Naive thymus-derived CD4-positive, alpha-beta T cell (primary cell): ENCODE results near the gene PFDN2. TPM values are rescaled to one million over a fixed set of nuclear protein-coding genes. Genes with fewer than 3 reads are reported as not detected.

ENCODE experiments used
- polyA plus RNA-seq, 2 donors: library from polyadenylated mRNA; unstranded; fragments of 300-500 nt; fragmentation: Illumina TruSeq; gene quantifications; one replicate each; pipeline ENCODE4 v1.2.3, GENCODE V29; 2021
- total RNA-seq, 6 experiments: library from RNA in 5 of 6; stranded (reverse) in 5 of 6; gene quantifications; 1 replicate in 5 of 6; 2 replicates in 1 of 6; pipeline ENCODE4 v1.2.3 and lab custom pipeline; 2021 to 2026

PFDN2 gene
- total and polyA plus RNA-seq, 7 experiments from 2014 or later = 32.0 to 84.0 (median 37.1) TPM

Other genes starting within 250 kb of the PFDN2 start
- gene ITLN1, start 232.9 kb downstream of the PFDN2 start, total RNA-seq = under 1 TPM in 1 of 5 experiments, not detected in 4; 0.88 TPM
- not detected for gene ITLN1, start 232.9 kb downstream of the PFDN2 start, polyA plus RNA-seq
- gene ITLN2, start 163.2 kb downstream of the PFDN2 start, total RNA-seq = not detected
- not detected for gene ITLN2, start 163.2 kb downstream of the PFDN2 start, polyA plus RNA-seq
- gene F11R, start 96.9 kb downstream of the PFDN2 start, total RNA-seq = 10 to 100 TPM; 11.3 to 23.7 (median 16.5) TPM
- gene F11R, start 96.9 kb downstream of the PFDN2 start, polyA plus RNA-seq = 10 to 100 TPM; 12.7 to 14.4 TPM
- gene TSTD1, start 79.1 kb downstream of the PFDN2 start, total RNA-seq = 10 to 100 TPM; 49.8 to 84.0 (median 58.2) TPM
- 100 to 1,000 TPM; 349 to 494 TPM for gene TSTD1, start 79.1 kb downstream of the PFDN2 start, polyA plus RNA-seq
- 100 to 1,000 TPM in 1 of 5 experiments, 10 to 100 TPM in 4; 71.6 to 115 (median 91.7) TPM for gene USF1, start 72.1 kb downstream of the PFDN2 start, total RNA-seq
- 1 to 10 TPM; 3.9 to 5.5 TPM for gene USF1, start 72.1 kb downstream of the PFDN2 start, polyA plus RNA-seq
- 100 to 1,000 TPM; 152 to 291 (median 235) TPM for gene ARHGAP30, start 48.1 kb downstream of the PFDN2 start, total RNA-seq
- gene ARHGAP30, start 48.1 kb downstream of the PFDN2 start, polyA plus RNA-seq = 100 to 1,000 TPM; 128 to 258 TPM
- not detected for gene NECTIN4, start 28.5 kb downstream of the PFDN2 start, total RNA-seq
- not detected for gene NECTIN4, start 28.5 kb downstream of the PFDN2 start, polyA plus RNA-seq
- 1 to 10 TPM in 1 of 5 experiments, under 1 TPM in 1, not detected in 3; 0.40 to 1.1 TPM for gene KLHDC9, start 19.7 kb downstream of the PFDN2 start, total RNA-seq
- gene KLHDC9, start 19.7 kb downstream of the PFDN2 start, polyA plus RNA-seq = under 1 TPM in 1 of 2 donors, not detected in 1; 0.74 TPM
- 10 to 100 TPM; 23.3 to 49.6 (median 41.8) TPM for gene NIT1, start 68 bp upstream of the PFDN2 start, total RNA-seq
- 10 to 100 TPM; 14.1 to 28.4 TPM for gene NIT1, start 68 bp upstream of the PFDN2 start, polyA plus RNA-seq
- 10 to 100 TPM; 34.3 to 43.0 (median 36.0) TPM for gene DEDD, start 14.6 kb upstream of the PFDN2 start, total RNA-seq
- 10 to 100 TPM; 34.0 to 48.7 TPM for gene DEDD, start 14.6 kb upstream of the PFDN2 start, polyA plus RNA-seq
- gene UFC1, start 35.9 kb upstream of the PFDN2 start, total RNA-seq = 100 to 1,000 TPM in 2 of 5 experiments, 10 to 100 TPM in 3; 83.7 to 116 (median 98.9) TPM
- 100 to 1,000 TPM; 129 to 132 TPM for gene UFC1, start 35.9 kb upstream of the PFDN2 start, polyA plus RNA-seq
- gene USP21, start 41.5 kb upstream of the PFDN2 start, total RNA-seq = 10 to 100 TPM; 36.0 to 66.0 (median 38.6) TPM
- 10 to 100 TPM; 15.2 to 35.0 TPM for gene USP21, start 41.5 kb upstream of the PFDN2 start, polyA plus RNA-seq
- gene PPOX, start 48.4 kb upstream of the PFDN2 start, total RNA-seq = 10 to 100 TPM; 39.7 to 76.2 (median 43.4) TPM
- gene PPOX, start 48.4 kb upstream of the PFDN2 start, polyA plus RNA-seq = 10 to 100 TPM; 20.1 to 22.9 TPM
- gene B4GALT3, start 59.5 kb upstream of the PFDN2 start, total RNA-seq = 10 to 100 TPM; 40.5 to 83.7 (median 54.3) TPM
- 10 to 100 TPM; 36.2 to 52.5 TPM for gene B4GALT3, start 59.5 kb upstream of the PFDN2 start, polyA plus RNA-seq
- gene ADAMTS4, start 81.0 kb upstream of the PFDN2 start, total RNA-seq = 1 to 10 TPM in 4 of 5 experiments, under 1 TPM in 1; 0.70 to 3.3 (median 1.6) TPM
- under 1 TPM; 0.21 to 0.38 TPM for gene ADAMTS4, start 81.0 kb upstream of the PFDN2 start, polyA plus RNA-seq
- 100 to 1,000 TPM in 2 of 5 experiments, 10 to 100 TPM in 3; 64.1 to 131 (median 85.3) TPM for gene NDUFS2, start 84.3 kb upstream of the PFDN2 start, total RNA-seq
- 100 to 1,000 TPM in 1 of 2 donors, 10 to 100 TPM in 1; 94.6 to 102 TPM for gene NDUFS2, start 84.3 kb upstream of the PFDN2 start, polyA plus RNA-seq
- gene FCER1G, start 97.3 kb upstream of the PFDN2 start, total RNA-seq = 100 to 1,000 TPM in 1 of 5 experiments, 10 to 100 TPM in 3, 1 to 10 TPM in 1; 2.6 to 171 (median 14.5) TPM
- 1 to 10 TPM; 2.7 to 5.1 TPM for gene FCER1G, start 97.3 kb upstream of the PFDN2 start, polyA plus RNA-seq
- gene APOA2, start 105.6 kb upstream of the PFDN2 start, total RNA-seq = not detected
- not detected for gene APOA2, start 105.6 kb upstream of the PFDN2 start, polyA plus RNA-seq
- gene TOMM40L, start 108.0 kb upstream of the PFDN2 start, total RNA-seq = 10 to 100 TPM in 4 of 5 experiments, 1 to 10 TPM in 1; 8.9 to 24.3 (median 11.8) TPM
- gene TOMM40L, start 108.0 kb upstream of the PFDN2 start, polyA plus RNA-seq = 1 to 10 TPM; 6.0 to 6.4 TPM
- not detected for gene NR1I3, start 120.2 kb upstream of the PFDN2 start, total RNA-seq
- not detected for gene NR1I3, start 120.2 kb upstream of the PFDN2 start, polyA plus RNA-seq
- gene PCP4L1, start 140.7 kb upstream of the PFDN2 start, total RNA-seq = not detected
- under 1 TPM in 1 of 2 donors, not detected in 1; 0.15 TPM for gene PCP4L1, start 140.7 kb upstream of the PFDN2 start, polyA plus RNA-seq
- gene MPZ, start 191.9 kb upstream of the PFDN2 start, total RNA-seq = 10 to 100 TPM in 2 of 5 experiments, 1 to 10 TPM in 3; 2.3 to 12.4 (median 6.2) TPM
- not detected for gene MPZ, start 191.9 kb upstream of the PFDN2 start, polyA plus RNA-seq
- gene SDHC, start 196.3 kb upstream of the PFDN2 start, total RNA-seq = 100 to 1,000 TPM in 3 of 5 experiments, 10 to 100 TPM in 2; 66.3 to 174 (median 106) TPM
- gene SDHC, start 196.3 kb upstream of the PFDN2 start, polyA plus RNA-seq = 100 to 1,000 TPM; 201 to 274 TPM
- gene CFAP126, start 249.8 kb upstream of the PFDN2 start, total RNA-seq = not detected
- not detected for gene CFAP126, start 249.8 kb upstream of the PFDN2 start, polyA plus RNA-seq